Activated T-cell treated with anti-CD3 and anti-CD28 coated beads for 1 hour (primary cell): ENCODE measurements around the gene PM20D1.
A peak's percentile ranks its signal among the peaks of the same experiment; 100 is the strongest.

Experiments used
- DNase-seq: peaks from one replicate; pipeline ENCODE4 v3.0.0-alpha.2; 2020; ENCODE audit warnings: low read depth

The PM20D1 gene

DNA sequence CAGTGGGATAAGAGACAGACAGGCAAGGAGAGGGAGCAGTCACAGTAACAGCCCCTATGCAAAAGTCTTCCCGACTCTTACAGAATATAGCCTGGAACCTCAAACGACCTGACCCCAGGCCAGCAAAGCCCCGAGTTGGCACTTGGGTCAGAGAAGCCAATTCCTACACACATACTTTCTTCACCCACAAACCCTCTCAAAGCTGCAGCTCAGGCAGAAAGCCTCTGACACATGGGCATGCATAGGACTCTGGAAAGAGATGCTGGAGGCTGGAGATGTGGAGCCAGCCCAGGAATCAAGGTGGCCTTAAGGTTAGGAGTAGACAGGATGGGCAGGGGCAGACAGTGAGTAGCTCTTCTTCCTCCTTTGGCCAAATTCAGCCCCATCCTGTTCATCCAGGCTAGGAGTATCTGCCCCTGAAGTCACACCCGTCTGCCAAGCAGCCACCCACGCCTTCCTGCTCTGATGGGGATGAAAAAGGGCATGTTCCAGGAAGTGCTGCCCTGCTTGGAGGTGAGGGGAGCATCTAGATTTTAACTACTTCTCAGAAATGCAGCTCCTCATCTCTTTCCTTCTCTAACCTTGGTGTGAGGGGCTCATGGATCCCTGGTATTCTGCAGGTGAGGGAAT is 44.7 kb downstream of the PM20D1 start:
- no peak for DNase-seq

DNA sequence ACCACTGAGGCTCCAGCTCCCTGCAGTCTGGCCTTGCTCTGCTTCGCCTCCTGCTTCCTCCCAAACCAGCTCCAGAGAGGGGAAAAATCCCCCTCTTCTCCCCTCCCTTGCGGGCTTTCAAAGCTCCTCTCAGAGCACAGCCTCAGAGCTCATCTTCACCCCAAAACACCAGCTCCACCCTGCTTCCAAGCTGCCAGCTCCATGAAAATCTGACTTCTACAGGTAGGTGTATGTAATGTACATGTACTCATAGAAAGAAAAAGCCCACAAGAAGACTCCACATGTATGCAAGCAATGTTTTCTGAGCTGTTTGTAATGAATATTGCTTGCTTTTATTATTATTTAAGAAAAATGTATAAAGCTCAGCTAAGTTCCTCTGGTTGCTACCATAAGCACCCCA is 45.3 kb downstream of the PM20D1 start:
- DNase-seq = no peak

DNA sequence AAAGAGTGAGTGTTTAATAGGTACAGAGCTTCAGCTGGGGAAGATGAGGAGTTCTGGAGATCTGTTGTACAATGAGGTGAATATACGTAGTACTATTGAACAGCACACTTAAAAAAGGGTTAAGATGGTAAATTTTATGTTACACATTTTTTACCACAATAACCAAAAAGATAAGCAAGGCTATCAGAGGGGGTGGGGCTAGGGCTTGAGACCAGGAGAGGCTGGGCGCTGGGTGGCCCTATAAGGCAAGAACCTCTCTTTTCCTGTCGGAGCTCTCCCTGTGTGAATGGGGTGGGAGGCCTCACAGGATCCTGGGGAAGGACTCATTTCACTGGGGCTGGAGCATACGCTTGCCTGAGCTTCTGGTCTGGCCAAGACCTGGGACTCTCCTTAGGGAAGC is 45.9 kb downstream of the PM20D1 start:
- DNase-seq = no peak

DNA sequence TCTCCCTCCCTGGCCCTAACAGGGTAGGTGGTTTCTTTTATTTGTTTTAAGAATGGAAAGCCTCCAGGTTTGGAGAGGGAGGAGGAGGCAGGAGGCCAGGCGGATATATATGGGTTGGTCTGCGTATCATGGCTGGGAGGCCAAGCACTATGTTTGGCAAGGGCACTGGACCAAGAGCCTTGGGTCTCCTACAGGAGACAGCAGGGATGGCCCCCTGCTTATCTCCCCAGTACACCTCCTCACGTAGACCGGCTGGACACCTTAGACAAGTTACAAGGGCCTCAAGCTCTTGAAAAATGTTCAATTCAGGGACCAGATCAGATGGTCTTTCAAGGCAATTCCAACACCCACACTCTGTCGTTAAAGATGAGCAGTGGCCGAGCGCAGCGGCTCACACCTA is 47.9 kb downstream of the PM20D1 start:
- DNase-seq = no peak

DNA sequence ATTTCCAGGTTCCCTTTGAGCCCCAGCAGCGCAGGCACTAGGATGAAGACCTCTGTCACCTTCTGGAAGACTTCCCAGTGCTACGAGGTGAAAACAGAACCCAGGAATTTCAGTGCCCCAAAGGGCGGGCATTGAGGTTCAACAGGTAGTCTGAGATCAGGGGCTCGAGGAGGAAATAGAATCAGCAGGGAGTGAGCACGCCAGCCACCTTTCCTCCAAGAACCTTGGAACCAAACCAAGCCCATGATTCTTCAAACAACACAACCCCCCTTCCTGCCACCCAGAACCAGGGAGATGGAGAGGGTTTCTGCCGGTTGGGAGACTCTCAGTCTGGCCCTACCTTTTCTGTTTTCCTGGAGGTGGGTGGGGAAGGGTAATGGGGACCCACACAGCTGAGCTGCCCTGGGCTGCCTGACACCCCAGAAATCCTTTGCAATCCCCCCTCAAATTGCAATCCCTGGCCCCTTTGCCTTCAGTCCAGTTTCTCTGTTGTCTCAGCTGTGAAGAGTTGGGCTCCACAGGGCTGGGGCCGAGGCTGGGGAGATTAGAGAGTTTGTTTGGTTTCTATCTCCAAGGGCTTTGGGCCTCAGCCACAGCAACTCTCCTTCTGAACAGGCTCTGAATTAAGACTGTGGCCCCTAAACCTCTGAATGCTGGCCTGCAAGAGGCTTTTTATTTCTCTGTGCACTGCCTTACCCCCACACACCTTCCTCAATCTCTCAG is 48.8 kb downstream of the PM20D1 start:
- no peak for DNase-seq

DNA sequence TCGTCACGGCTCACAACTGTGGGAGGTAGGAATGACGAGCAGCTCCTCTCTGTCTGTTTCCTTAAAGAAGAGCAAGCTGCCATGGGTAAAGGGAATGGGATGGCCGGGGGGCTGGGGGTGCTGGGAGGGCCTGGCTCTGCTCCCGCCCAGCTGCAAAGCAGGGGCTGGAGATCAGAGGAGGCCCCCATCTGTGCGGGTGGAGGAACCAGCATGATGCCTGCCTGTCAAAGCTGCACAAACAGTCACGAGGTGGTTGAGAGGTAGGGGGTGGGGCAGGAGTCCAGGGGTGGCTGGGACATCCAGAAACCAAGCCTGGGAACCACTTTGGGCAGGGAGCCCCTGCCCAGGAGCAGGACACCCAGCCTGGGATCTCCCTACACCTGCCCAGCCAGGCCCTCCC is 49.5 kb downstream of the PM20D1 start:
- DNase-seq = no peak

DNA sequence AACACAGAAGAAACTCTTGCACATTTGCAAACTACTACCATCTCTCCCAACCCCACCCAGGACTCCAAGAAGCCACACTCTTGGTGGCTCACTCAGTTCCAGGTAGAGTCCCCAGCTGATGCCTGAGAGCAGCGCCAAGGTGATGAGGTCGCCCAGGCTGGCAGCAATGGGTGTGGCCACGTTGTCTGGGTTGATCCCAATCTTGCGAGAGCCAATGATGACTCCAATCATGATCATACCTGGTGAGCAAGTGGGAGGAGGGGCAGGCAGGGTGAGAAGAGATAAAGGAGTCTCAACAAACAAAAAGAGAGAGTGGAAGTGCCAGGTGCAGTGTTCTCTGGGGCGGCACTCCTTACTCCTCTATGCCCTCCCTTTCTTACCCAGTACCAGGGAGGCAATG is 51.4 kb downstream of the PM20D1 start:
- DNase-seq = no peak

DNA sequence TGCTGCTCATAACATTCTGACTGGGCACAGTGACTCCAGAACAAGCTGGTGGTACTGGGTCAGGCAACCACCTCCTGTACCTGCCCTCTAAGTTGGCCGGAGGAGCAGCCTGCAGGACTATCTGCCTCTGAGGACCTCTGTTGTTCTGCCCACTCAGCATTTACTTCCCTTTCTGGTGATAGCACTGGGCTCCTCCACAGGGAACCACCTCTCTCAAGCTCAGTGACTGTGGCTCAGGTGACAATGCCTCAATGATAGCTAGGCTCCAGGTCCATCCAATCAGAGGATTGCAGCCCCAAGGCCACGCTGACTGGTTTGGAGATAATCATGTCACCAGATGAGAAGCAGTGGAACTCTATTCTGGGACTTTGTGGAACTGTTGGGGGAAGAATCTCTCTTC is 52.8 kb downstream of the PM20D1 start:
- DNase-seq = no peak

DNA sequence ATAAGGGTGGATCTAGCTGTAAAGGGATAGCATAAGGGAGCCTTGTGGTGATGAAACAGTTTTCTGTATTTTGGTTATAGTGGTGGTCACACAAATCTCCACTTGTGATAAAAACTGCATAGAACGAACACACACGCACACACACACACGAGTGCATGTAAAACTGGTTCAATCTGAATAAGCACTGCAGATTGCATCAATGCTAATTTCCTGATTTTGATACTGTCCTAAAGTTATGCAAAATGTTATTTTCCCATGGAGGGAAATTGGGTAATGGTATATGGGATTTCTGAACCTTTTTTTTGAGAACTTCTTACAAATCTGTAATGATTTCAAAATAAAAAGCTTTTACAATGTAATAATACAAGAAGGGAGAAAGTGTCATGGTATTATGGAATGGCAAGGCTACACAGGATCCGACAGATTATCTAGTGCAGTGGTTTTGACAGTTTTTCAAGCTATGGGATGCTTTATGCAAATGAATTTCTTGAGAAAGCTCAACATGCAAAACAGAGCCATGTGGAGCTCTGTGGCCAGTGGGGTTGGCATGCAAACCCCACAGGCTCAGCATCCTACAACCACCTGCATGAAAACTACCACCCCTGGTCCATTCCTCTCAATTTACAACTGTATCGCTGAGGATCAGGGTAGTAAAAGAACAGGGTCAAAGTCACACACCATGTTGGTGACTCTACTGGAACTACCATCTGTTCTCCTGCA is 55.8 kb downstream of the PM20D1 start:
- no peak for DNase-seq

DNA sequence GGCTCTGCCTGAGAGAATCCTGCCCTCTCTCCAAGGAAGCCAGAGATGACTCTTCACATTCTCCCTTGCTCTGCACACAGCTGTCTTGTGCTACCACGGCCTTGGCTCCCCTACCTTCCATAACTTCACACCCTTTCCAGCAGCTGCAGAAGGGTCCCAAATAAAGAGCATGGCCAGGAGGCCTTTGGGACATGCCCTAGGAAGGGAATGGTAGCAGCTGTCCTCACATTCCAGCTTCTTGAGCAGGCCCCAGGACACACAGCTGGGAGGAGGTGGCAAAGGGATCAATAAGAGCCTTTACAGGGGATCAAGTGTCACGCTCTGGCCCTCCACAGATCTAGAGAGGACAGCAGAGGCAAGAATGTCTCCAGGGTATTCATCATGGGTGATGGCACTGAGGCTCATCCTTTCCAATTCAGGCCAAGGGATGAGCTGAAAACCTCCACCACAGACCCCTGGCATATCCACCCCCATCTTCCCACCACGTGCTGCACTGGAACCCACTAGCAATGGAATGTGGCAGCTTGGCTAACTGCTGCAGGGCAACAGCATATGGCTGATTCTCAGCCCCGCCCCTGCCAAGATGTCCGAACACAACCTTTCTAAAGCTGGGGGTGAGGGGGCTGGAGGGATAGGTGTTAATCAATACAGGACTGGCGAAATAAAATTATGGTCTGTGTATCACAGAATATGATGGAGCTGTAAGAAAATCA is 56.8 kb downstream of the PM20D1 start:
- no peak for DNase-seq

DNA sequence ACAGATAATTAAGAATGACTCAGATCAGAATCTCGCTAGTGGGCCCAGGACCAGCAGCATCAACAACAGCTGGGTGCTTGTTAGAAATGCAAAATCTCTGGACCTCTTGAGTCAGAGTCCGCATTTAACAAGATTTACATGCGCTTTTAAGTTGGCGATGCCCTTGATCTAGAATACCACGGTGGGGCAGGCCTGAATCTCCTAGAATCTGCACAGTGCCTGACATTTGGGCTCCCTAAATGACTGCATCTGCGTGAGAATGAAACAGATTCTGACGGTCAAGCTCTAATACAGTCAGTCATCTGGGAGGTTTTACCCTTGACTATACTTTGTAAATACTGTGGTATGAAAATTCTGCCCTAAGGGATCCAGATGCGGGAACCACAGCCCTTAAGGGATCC is 57.5 kb downstream of the PM20D1 start:
- no peak for DNase-seq

DNA sequence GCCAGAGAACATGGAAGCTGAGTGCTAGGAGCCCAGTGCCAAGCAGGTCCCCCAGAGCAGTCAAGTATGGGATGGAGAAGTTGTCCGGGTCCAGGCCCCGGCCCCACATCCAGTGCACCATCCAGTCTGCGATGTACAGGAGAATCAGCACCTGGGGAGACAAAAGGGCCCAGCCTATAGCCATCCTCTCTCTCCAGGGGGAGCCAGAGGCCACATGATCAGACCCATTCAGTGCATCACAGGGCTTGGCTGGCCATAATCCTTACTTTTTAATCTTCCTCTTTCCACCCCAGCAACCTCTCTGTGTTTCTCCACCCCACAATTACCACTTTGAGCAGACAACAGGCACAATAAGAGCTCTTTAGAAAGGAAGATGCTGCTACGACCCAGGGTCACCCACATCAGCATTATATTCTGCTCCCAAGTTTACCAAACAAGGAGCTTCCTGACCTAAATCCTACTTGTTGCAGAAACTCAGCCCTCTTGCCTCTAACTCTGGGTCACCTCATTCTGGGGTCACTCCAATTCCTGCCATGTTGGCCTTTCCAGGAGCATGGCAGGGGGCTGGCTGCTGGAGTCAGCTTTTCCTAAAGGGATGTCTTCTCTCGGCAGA is 58.3 kb downstream of the PM20D1 start:
- peak; percentile 53 for DNase-seq

DNA sequence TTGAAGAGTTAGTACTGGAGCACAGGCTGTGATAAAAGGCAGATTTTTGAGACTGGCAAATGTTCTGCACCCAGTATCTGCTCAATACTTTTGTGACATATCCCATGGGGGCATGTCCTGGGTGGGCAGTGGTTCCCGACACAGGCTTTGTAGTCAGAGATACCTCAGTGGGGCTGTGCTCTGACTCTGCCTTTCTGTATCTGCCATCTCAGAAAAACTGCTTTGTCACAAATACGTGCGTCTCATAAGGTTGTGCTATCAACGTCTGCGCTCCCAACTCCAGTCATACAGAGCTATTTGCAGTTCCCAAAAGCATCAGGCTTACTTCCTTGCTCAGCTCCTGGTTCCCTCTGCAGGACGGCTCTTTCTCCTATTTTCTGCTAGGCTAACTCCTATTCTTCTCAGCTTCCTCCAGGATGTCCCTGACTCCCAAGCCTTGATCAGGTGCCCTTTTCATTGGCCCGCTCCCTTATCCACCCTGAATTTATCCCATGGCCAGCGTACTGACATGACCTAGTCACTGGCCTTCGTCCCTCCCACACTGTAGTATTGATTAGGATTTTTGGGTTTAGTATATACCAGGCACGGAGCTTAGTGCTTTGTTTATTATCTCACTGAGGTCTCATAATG is 62.5 kb downstream of the PM20D1 start:
- DNase-seq = no peak

DNA sequence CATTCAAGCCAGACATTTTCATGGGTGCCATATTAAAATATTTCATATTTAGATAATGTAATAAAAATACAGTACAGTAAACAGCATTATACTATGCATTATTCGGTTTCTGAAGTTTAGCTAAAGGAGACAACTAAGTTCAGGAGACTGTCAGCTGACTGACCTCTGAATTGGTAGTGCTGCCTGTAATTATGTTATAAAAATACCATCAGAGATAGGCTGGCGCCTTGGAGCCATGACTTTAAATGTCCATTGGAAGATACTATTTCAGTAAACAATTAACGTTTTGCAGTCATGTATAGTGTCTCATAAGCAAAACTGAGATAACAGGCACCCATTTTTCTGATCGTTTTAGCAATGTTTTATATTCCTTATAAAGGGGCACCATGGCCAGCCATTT is 63.3 kb downstream of the PM20D1 start:
- DNase-seq = no peak

DNA sequence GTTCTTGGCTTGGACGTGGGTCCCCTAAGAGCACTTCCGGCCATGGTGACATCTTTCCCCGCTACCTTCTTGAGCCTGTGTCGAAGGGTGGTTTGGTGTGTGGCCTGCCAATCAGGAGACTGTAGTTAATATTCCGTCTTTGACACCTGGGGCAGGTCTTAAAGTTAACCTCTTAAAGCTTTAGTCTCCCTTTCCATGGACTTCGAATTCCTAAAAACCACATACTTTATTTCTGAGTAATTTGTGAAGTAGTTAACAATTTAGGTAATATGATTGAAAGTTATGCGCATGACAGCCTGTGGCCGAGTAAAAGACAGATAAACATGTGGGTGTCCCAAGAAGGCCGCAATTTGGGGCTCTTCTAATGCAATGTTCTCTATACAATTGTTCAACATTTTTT is 64.5 kb downstream of the PM20D1 start:
- DNase-seq = no peak

DNA sequence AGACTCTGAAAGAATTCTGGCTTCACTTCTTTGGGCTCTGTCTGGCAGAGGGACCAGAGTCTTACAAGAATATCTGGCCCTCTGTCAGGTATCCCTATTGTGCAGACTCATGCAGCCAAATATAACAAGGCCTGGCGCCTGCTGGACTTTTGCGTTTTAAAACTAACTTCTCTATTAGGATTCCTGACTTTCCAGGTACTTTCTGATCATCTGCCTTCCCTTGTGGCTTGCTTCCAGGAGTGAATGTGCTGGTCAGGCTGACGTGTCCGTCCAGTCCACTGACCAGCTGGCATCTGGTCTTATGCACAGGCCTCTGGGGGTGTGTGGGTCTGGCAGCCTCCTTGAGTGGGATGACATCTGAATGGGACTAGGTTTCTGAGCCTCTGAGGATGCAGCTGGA is 66.0 kb downstream of the PM20D1 start:
- no peak for DNase-seq

DNA sequence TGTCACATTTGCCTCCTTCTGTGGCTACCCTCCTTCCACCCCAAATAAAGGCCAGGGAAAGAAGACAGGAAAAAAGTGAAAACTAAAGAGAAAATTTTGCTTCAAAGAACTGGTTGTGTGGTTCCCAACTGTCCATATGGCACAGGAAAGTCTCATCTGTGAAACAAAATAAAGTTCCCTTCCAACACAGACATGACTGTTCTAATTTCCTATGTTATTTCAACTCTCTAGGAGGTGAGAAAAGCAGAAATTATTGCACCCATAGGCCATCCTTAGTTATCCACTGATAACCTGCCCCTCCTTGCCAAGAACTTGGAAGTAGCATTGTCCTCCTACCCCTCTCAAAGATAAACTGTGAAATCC is 66.5 kb downstream of the PM20D1 start:
- no peak for DNase-seq

DNA sequence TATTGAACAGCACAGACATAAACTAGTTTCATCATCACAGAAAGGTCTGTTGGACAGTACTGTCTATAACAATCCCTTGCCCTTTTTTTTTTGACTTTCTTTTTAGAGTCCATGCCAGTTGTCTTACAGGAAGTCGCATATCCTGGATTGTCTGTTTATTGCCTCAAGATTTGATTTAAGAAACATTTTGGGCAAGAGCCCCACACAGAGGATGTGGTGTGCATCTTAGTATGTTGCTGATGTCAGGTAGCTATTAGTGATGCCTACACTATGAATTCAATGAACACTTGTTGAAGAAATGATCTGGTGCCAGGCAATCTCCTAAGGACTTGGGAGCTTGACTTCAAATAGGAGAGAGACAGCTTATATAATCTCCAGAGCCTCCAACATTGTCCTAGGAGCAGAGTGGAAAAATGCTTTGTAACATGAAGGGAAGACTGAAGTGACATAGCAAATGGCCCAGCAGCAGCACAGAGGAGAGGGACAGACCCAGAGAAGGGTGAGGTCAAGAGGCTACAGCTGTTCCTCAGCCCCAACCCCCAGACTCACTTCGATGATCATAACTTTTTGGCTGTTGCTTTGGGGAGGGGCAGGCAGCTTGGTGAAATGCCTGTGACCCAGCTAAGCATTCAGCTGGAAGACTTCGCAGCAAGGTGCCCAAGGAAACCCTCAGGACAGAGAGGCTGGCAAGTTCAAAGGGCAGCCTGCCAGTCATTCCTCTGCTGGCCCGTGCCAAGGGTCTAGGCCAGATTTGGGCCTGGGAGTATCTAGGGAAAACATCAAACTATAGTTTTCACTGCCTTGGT is 67.1 kb downstream of the PM20D1 start:
- DNase-seq = no peak

DNA sequence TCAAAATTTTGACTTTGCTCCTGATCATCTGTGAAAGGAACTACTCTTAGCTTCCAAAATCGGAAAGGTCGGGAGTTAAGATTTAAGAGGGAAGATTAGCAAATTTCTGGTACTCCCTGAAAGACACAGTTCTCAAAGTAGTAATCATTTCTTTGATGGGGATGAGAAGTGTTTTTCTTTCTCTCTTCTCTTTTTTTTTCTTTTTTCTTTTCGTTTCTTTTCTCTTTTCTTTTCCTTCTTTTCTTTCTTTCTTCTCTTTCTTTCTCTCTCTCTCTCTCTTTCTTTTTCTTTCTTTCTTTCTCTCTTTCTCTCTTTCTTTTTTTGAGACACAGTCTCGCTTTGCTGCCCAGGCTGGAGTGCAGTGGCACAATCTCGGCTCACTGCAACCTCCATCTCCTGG is 69.6 kb downstream of the PM20D1 start:
- DNase-seq = no peak
